SK-N-SH (cell line): ENCODE measurements around the gene CSNK1A1L. TPM values are rescaled to one million over a fixed set of nuclear protein-coding genes. Genes with fewer than 3 reads are reported as not detected.

Experiments used
- CTCF ChIA-PET: fragments of 300-600, 350-600 bp; formaldehyde crosslinking; extraction: SDS; loops from one replicate; lab custom pipeline; 2021; lab: Yijun Ruan, JAX
- POLR2A ChIA-PET: fragments of 350-600 bp; sonication (Branson Sonifier 250); formaldehyde crosslinking; extraction: SDS; loops from one replicate; lab custom pipeline; 2020; ENCODE audit warnings: antibody characterized with exemption, inconsistent platforms; lab: Yijun Ruan, JAX
- DNase-seq: peaks from one replicate; pipeline ENCODE4 v3.0.0; 2012
- H2AFZ ChIP-seq: fragments of 200-600 bp; sonication (generic); 2 replicates; pipeline ENCODE4 v1.8.1; 2016; ENCODE audit warnings: antibody characterized with exemption, mild to moderate bottlenecking, low read depth
- H3F3A ChIP-seq: fragments of 200-600 bp; sonication (generic); replicated peaks from 2 replicates; pipeline ENCODE3; 2016; ENCODE audit warnings: antibody characterized with exemption, mild to moderate bottlenecking; ENCODE audit not compliant: insufficient read depth
- H3K27ac ChIP-seq, 2 experiments: fragments of 200-500 bp in 1 of 2; fragments of 200-600 bp in 1 of 2; sonication (Bioruptor generic) in 1 of 2; sonication (generic), shearing (Covaris generic) in 1 of 2; 2 replicates each; pipeline versions ENCODE4 v1.5.1 to v1.6.1; 2014 to 2016; ENCODE audit warnings: low read depth in 2 of 2, inconsistent platforms in 1 of 2, low read length in 1 of 2, mild to moderate bottlenecking in 1 of 2, mixed read lengths in 1 of 2
- H3K27me3 ChIP-seq: fragments of 200-600 bp; sonication (generic), shearing (Covaris generic); 2 replicates; pipeline ENCODE4 v1.6.1; 2016; ENCODE audit warnings: mixed run types; ENCODE audit not compliant: insufficient read depth
- H3K36me3 ChIP-seq, 2 experiments: fragments of 200-500 bp in 1 of 2; fragments of 200-600 bp in 1 of 2; sonication (Bioruptor generic) in 1 of 2; sonication (generic) in 1 of 2; replicated peaks in 1 of 2; 2 replicates each; pipeline versions ENCODE3 to v1.5.1; 2014 to 2016; ENCODE audit warnings: low read length in 1 of 2, mild to moderate bottlenecking in 1 of 2; ENCODE audit not compliant: insufficient read depth in 2 of 2, control insufficient read depth in 1 of 2
- H3K4me1 ChIP-seq, 2 experiments: fragments of 200-500 bp in 1 of 2; fragments of 200-600 bp in 1 of 2; sonication (Bioruptor generic) in 1 of 2; sonication (generic), shearing (Covaris generic) in 1 of 2; 2 replicates each; pipeline versions ENCODE4 v1.5.1 to v1.6.1; 2014 to 2016; ENCODE audit warnings: low read depth in 1 of 2, low read length in 1 of 2, mixed run types in 1 of 2; ENCODE audit not compliant: insufficient read depth in 2 of 2, control insufficient read depth in 1 of 2
- H3K4me2 ChIP-seq: fragments of 200-600 bp; sonication (generic), shearing (Covaris generic); 2 replicates; pipeline ENCODE4 v1.6.1; 2017; ENCODE audit warnings: mixed run types
- H3K4me3 ChIP-seq, 2 experiments: fragments of 200-500 bp in 1 of 2; fragments of 200-600 bp in 1 of 2; sonication (Bioruptor generic) in 1 of 2; sonication (generic), shearing (Covaris generic) in 1 of 2; 2 replicates each; pipeline versions ENCODE4 v1.5.1 to v1.8.1; 2014 to 2016; ENCODE audit warnings: low read depth in 2 of 2, inconsistent platforms in 1 of 2, low read length in 1 of 2, mild to moderate bottlenecking in 1 of 2, mixed read lengths in 1 of 2, moderate library complexity in 1 of 2
- H3K79me2 ChIP-seq: fragments of 200-600 bp; sonication (generic); 2 replicates; pipeline ENCODE4 v1.8.1; 2017; ENCODE audit warnings: mild to moderate bottlenecking; ENCODE audit not compliant: insufficient read depth
- H3K9ac ChIP-seq: fragments of 200-600 bp; sonication (generic); 2 replicates; pipeline ENCODE4 v1.6.1; 2017; ENCODE audit warnings: mixed run types
- H3K9me2 ChIP-seq: fragments of 200-600 bp; sonication (generic); 2 replicates; pipeline ENCODE4 v1.6.1; 2017; ENCODE audit warnings: mixed run types
- H3K9me3 ChIP-seq: fragments of 200-600 bp; sonication (generic); 2 replicates; pipeline ENCODE4 v1.6.1; 2017; ENCODE audit warnings: mixed run types, mild to moderate bottlenecking, moderate library complexity
- H4K20me1 ChIP-seq: fragments of 200-600 bp; sonication (generic); 2 replicates; pipeline ENCODE4 v1.6.1; 2017; ENCODE audit warnings: mild to moderate bottlenecking, mixed run types; ENCODE audit not compliant: insufficient read depth
- CTCF ChIP-seq: fragments of 200-600 bp; sonication (generic); IDR thresholded peaks from 2 replicates; pipeline ENCODE4 v1.6.1; 2017; ENCODE audit warnings: antibody characterized with exemption, mild to moderate bottlenecking, moderate library complexity
- EP300 ChIP-seq, 2 experiments: IDR thresholded peaks; 2 replicates each; pipeline versions ENCODE4 v1.4.0 to v1.6.1; 2012; ENCODE audit warnings: borderline replicate concordance in 1 of 2, low read depth in 1 of 2, low read length in 1 of 2
- GABPA ChIP-seq: IDR thresholded peaks from 2 replicates; pipeline ENCODE4 v1.4.0; 2012; ENCODE audit warnings: low read depth, mild to moderate bottlenecking
- JUND ChIP-seq: IDR thresholded peaks from 2 replicates; pipeline ENCODE4 v1.4.0; 2012
- NFIC ChIP-seq: IDR thresholded peaks from 2 replicates; pipeline ENCODE4 v1.4.0; 2012; ENCODE audit warnings: borderline replicate concordance
- RAD21 ChIP-seq: IDR thresholded peaks from 2 replicates; pipeline ENCODE4 v1.6.1; 2012; ENCODE audit warnings: mild to moderate bottlenecking, low read length
- RCOR1 ChIP-seq: fragments of 150-350 bp; IDR thresholded peaks from 2 replicates; pipeline ENCODE4 v1.6.1; 2017; ENCODE audit warnings: antibody characterized with exemption, low read length
- RFX5 ChIP-seq: IDR thresholded peaks from 2 replicates; pipeline ENCODE4 v1.6.1; 2012; ENCODE audit warnings: mild to moderate bottlenecking, improper control_type of control experiment, low read length
- RXRA ChIP-seq: IDR thresholded peaks from 2 replicates; pipeline ENCODE4 v1.4.0; 2012; ENCODE audit warnings: low read depth, mild to moderate bottlenecking, borderline replicate concordance
- SIN3A ChIP-seq: IDR thresholded peaks from 2 replicates; pipeline ENCODE4 v1.6.1; 2012; ENCODE audit warnings: low read depth, mild to moderate bottlenecking, low read length, moderate library complexity, borderline replicate concordance
- SMC3 ChIP-seq: IDR thresholded peaks from 2 replicates; pipeline ENCODE4 v1.6.1; 2012; ENCODE audit warnings: low read depth, low read length, improper control_type of control experiment
- TAF1 ChIP-seq: IDR thresholded peaks from 2 replicates; pipeline ENCODE4 v1.6.1; 2012; ENCODE audit warnings: low read depth, mild to moderate bottlenecking, low read length, moderate library complexity, borderline replicate concordance
- TCF12 ChIP-seq: IDR thresholded peaks from 2 replicates; pipeline ENCODE4 v1.4.0; 2012
- USF2 ChIP-seq: fragments of 150-350 bp; IDR thresholded peaks from 2 replicates; pipeline ENCODE4 v1.6.1; 2017; ENCODE audit warnings: antibody characterized with exemption, low read length, low read depth, borderline replicate concordance
- ZBTB33 ChIP-seq: IDR thresholded peaks from 2 replicates; pipeline ENCODE4 v1.4.0; 2012; ENCODE audit warnings: low read depth, borderline replicate concordance
- WGBS: methylation state at CpG from one replicate; pipeline ENCODE4 v1.1.6; 2017; ENCODE audit warnings: low lambda C conversion rate; 5-methylcytosine and 5-hydroxymethylcytosine counted together
- polyA plus RNA-seq, 3 experiments: library from polyadenylated mRNA; depleted of rRNA; stranded (reverse); fragments of >200 nt; gene quantifications; 2 replicates each; pipeline ENCODE4 v1.2.3, GENCODE V29; 2012

Gene CSNK1A1L
- polyA plus RNA-seq, 1 of the 3 experiments (the other 2 are of a cell fraction), result not detected

GRCh38 chr13:37068962-37069361 lies 36.5 kb downstream of the CSNK1A1L start:
- Histone ChIP-seq H3K9ac (no peak overlapping the region), H3K27ac (no peak overlapping the region), H3K4me3 (no peak overlapping the region), H3K9me3 (no peaks in the 10 kb centered on the region), H3K4me2 (no peak overlapping the region), H4K20me1 (no peaks in the 10 kb centered on the region), H3K79me2 (no peaks in the 10 kb centered on the region), H3K9me2 (no peaks in the 10 kb centered on the region), H3F3A (peaks cover 4% of the 10 kb centered on the region), H3K27me3 (no peaks in the 10 kb centered on the region), H3K4me1 (no peaks in the 10 kb centered on the region), H3K36me3 (no peaks in the 10 kb centered on the region), H2AFZ (0 out of 2 replicates have a peak overlapping the region, but pooled peaks have one; percentile 48)
- peak; percentile 21 for DNase-seq
- ChIA-PET POLR2A (no interaction called here), CTCF (interaction anchor here (1.0 to 1.3 kb wide), 8 partner anchors 10 to 786 kb away, joined by 3 to 8 read pairs (median 4); no protein-coding TSS in a partner anchor)
- TF ChIP-seq RXRA (no peak), CTCF (peak; percentile 65), RAD21 (peak; percentile 60)

- H3K9ac ChIP-seq, result no peak overlapping the region
- no peak overlapping the region for H2AFZ ChIP-seq
- WGBS, result 51% methylated on average over 2 of the region's 2 CpGs
- no peaks in the 10 kb centered on the region for H3K4me1 ChIP-seq
- H3K36me3 ChIP-seq, result no peaks in the 10 kb centered on the region
- H3K4me2 ChIP-seq, result no peak overlapping the region
- no peak for DNase-seq
- CTCF ChIA-PET, result no interaction called here
- no peaks in the 10 kb centered on the region for H3K9me3 ChIP-seq
- H3K27ac ChIP-seq, result no peak overlapping the region
- H3K79me2 ChIP-seq, result no peaks in the 10 kb centered on the region
- no peak overlapping the region for H3K4me3 ChIP-seq
- H3K9me2 ChIP-seq, result no peaks in the 10 kb centered on the region
- POLR2A ChIA-PET, result no interaction called here
- no peak for TF ChIP-seq CTCF
- no peak for TF ChIP-seq SMC3
- no peak for TF ChIP-seq SIN3A
- TF ChIP-seq ZBTB33, result no peak
- TF ChIP-seq JUND, result no peak
- no peak for TF ChIP-seq GABPA
- no peak for TF ChIP-seq EP300 (IDR thresholded peaks at IDR 0.05; ENCODE audit: borderline replicate concordance in 1 of 2, low read depth in 1 of 2, low read length in 1 of 2)
- no peak for TF ChIP-seq TCF12
- no peak for TF ChIP-seq RCOR1
- TF ChIP-seq TAF1, result no peak
- no peak for TF ChIP-seq RFX5
- TF ChIP-seq USF2, result no peak
- TF ChIP-seq NFIC, result no peak
- TF ChIP-seq, all 33 proteins: peak for 0
- Histone ChIP-seq H4K20me1 (no peaks in the 10 kb centered on the region), H3K27me3 (no peaks in the 10 kb centered on the region), H3F3A (peaks cover 4% of the 10 kb centered on the region)
Observed at GRCh38 chr13:37067874-37068273, 37.6 kb downstream of the CSNK1A1L start.
